ENCODE results near the gene SAMD4B.

- no peak for TF ChIP-seq E2F4 (CRISPR knock-in tag; IDR thresholded peaks at IDR 0.05; ENCODE audit: borderline replicate concordance, low read depth)
- no peak for TF ChIP-seq FOXK1 (CRISPR knock-in tag; IDR thresholded peaks at IDR 0.05)
- TF ChIP-seq CTCF (IDR thresholded peaks at IDR 0.05), result no peak
- no peak for TF ChIP-seq ESRRA (CRISPR knock-in tag; IDR thresholded peaks at IDR 0.05; ENCODE audit: borderline replicate concordance)
- TF ChIP-seq ZNF396 (CRISPR knock-in tag; IDR thresholded peaks at IDR 0.05; ENCODE audit: borderline replicate concordance), result no peak
- no peak for TF ChIP-seq JUN (CRISPR knock-in tag; IDR thresholded peaks at IDR 0.05)
These were observed 14.7 kb upstream of the SAMD4B start for GRCh38 chr19:39327363-39328045.

Measured in WTC11 (cell line).